CD4-positive, alpha-beta memory T cell (primary cell): Measurements from ENCODE around the gene GALR3. TPM values are rescaled to one million over a fixed set of nuclear protein-coding genes. Genes with fewer than 3 reads are reported as not detected.

Experiments used
- CTCF ChIA-PET: fragments of 350-600 bp; sonication (Branson Sonifier 250); formaldehyde crosslinking; loops from one replicate; lab custom pipeline; 2021; ENCODE audit warnings: inconsistent platforms; ENCODE audit not compliant: partially characterized antibody; lab: Charles Lee
- POLR2A ChIA-PET: fragments of 350-600 bp; sonication (Branson Sonifier 250); formaldehyde crosslinking; loops from one replicate; lab custom pipeline; 2021; ENCODE audit not compliant: partially characterized antibody; lab: Charles Lee
- DNase-seq, 5 donors: peaks; one replicate each; pipeline versions ENCODE4 v3.0.0 to v3.0.0-alpha.2; 2020 to 2022; ENCODE audit warnings: mixed read lengths in 1 of 5
- H3K27ac ChIP-seq: one replicate; pipeline ENCODE4 v1.7.0; 2013; ENCODE audit warnings: low read depth, low read length
- H3K27me3 ChIP-seq: 2 replicates; pipeline ENCODE4 v1.7.0; 2013; ENCODE audit warnings: mild to moderate bottlenecking, low read length, moderate library complexity; ENCODE audit not compliant: insufficient read depth
- H3K36me3 ChIP-seq: 2 replicates; pipeline ENCODE4 v1.7.0; 2013; ENCODE audit warnings: mild to moderate bottlenecking, low read length, moderate library complexity; ENCODE audit not compliant: insufficient read depth
- H3K4me1 ChIP-seq: 2 replicates; pipeline ENCODE4 v1.7.0; 2013; ENCODE audit warnings: mild to moderate bottlenecking, low read length, moderate library complexity; ENCODE audit not compliant: insufficient read depth
- H3K4me3 ChIP-seq, 2 donors: one replicate each; pipeline ENCODE4 v1.7.0; 2013; ENCODE audit warnings: low read length in 2 of 2, mild to moderate bottlenecking in 1 of 2
- H3K9me3 ChIP-seq, 2 donors: one replicate each; pipeline ENCODE4 v1.7.0; 2013; ENCODE audit warnings: low read length in 2 of 2, control low read depth in 1 of 2; ENCODE audit not compliant: control insufficient read depth in 1 of 2
- H3K27ac Mint-ChIP-seq, 7 donors: one replicate each; pipeline ENCODE4 v1.8.0; 2020 to 2021; ENCODE audit warnings: mixed read lengths in 7 of 7, mild to moderate bottlenecking in 6 of 7, inconsistent platforms in 3 of 7, moderate library complexity in 3 of 7
- H3K27me3 Mint-ChIP-seq, 2 donors: one replicate each; pipeline ENCODE4 v1.8.0; 2020 to 2021; ENCODE audit warnings: mixed read lengths in 2 of 2
- H3K36me3 Mint-ChIP-seq, 2 donors: one replicate each; pipeline ENCODE4 v1.8.0; 2020 to 2021; ENCODE audit warnings: mixed read lengths in 2 of 2, inconsistent platforms in 1 of 2, mild to moderate bottlenecking in 1 of 2
- H3K4me1 Mint-ChIP-seq, 4 donors: one replicate each; pipeline ENCODE4 v1.8.0; 2020 to 2021; ENCODE audit warnings: mixed read lengths in 4 of 4, mild to moderate bottlenecking in 1 of 4
- H3K4me3 Mint-ChIP-seq, 8 donors: one replicate each; pipeline ENCODE4 v1.8.0; 2020 to 2021; ENCODE audit warnings: mixed read lengths in 8 of 8, mild to moderate bottlenecking in 7 of 8, moderate library complexity in 6 of 8, inconsistent platforms in 3 of 8
- H3K9me3 Mint-ChIP-seq, 8 donors: one replicate each; pipeline ENCODE4 v1.8.0; 2020 to 2021; ENCODE audit warnings: mixed read lengths in 8 of 8, mild to moderate bottlenecking in 5 of 8, inconsistent platforms in 3 of 8, moderate library complexity in 1 of 8
- intact Hi-C: fragments of 100-400 bp; cut with micrococcal nuclease; formaldehyde crosslinking; loops from one replicate; pipeline ENCODE4 v1.15.1; 2023
- polyA plus RNA-seq, 2 donors: library from polyadenylated mRNA; unstranded; fragments of 300-500 nt; fragmentation: Illumina TruSeq; gene quantifications; one replicate each; pipeline ENCODE4 v1.2.3, GENCODE V29; 2021
- total RNA-seq, 2 experiments: library from RNA; stranded (reverse); gene quantifications; one replicate each; pipeline ENCODE4 v1.2.3, GENCODE V29; 2021

GALR3 gene
- total and polyA plus RNA-seq, 4 experiments from 2014 or later = not detected

- Mint-ChIP-seq H3K4me1 (peaks cover 16 to 35% (median 22%) of the 10 kb centered on the region in 4 donors), H3K36me3 (peaks cover under 1 to 8% of the 10 kb centered on the region in 2 donors), H3K27ac (peak overlapping the region; percentile 87 to 95 (median 91)), H3K27me3 (no peaks in the 10 kb centered on the region), H3K4me3 (peak overlapping the region; percentile 85 to 90 (median 88)), H3K9me3 (no peaks in the 10 kb centered on the region)
- peaks cover 21% of the 10 kb centered on the region for H3K4me1 ChIP-seq
- intact Hi-C loops = loop anchor here (1.0 to 10.0 kb wide), 5 partner anchors 26 to 235 kb away; partner anchors contain the start of genes C22orf23, GCAT, GGA1 and POLR2F
- H3K27ac ChIP-seq = peak overlapping the region; percentile 81
- H3K27me3 ChIP-seq = no peaks in the 10 kb centered on the region
- H3K4me3 ChIP-seq = peak overlapping the region; percentile 29 to 77
- peaks cover 8% of the 10 kb centered on the region for H3K36me3 ChIP-seq
- POLR2A ChIA-PET = interaction anchor here (0.5 to 2.3 kb wide), 18 partner anchors 11 to 1549 kb away, joined by 3 to 13 read pairs (median 4); partner anchors contain the start of genes C22orf23, GCAT, GGA1 and MICALL1
- H3K9me3 ChIP-seq = no peaks in the 10 kb centered on the region
- CTCF ChIA-PET = interaction anchor here (0.7 to 1.4 kb wide), 8 partner anchors 9 to 62 kb away, joined by 3 to 7 read pairs (median 4); no protein-coding TSS in a partner anchor
- DNase-seq = peak in 1 of 5 donors; percentile 66
Measured at GRCh38 chr22:37843741-37844089, 20.5 kb downstream of the GALR3 start.

GRCh38 chr22:37844904-37845329 lies 21.7 kb downstream of the GALR3 start:
- ChIA-PET POLR2A (interaction anchor here (1.3 to 2.3 kb wide), 7 partner anchors 10 to 360 kb away, joined by 3 to 13 read pairs (median 9); partner anchors contain the start of genes GCAT and MICALL1), CTCF (interaction anchor here (1.0 to 1.4 kb wide), 5 partner anchors 7 to 28 kb away, joined by 3 to 7 read pairs (median 4); no protein-coding TSS in a partner anchor)
- H3K4me3 Mint-ChIP-seq = peak overlapping the region; percentile 84 to 96 (median 86)
- peaks cover 21 to 47% (median 30%) of the 10 kb centered on the region in 4 donors for H3K4me1 Mint-ChIP-seq
- H3K36me3 ChIP-seq = peaks cover 1% of the 10 kb centered on the region
- peak overlapping the region in 1 of 2 donors; percentile 77 for H3K4me3 ChIP-seq
- H3K4me1 ChIP-seq = peaks cover 25% of the 10 kb centered on the region
- no peak for DNase-seq
- peaks cover 0 to 2% (median 0%) of the 10 kb centered on the region in 8 donors for H3K9me3 Mint-ChIP-seq
- no peaks in the 10 kb centered on the region for H3K27me3 ChIP-seq
- H3K36me3 Mint-ChIP-seq = peaks cover 0 to 12% of the 10 kb centered on the region in 2 donors
- intact Hi-C loops = loop anchor here (1.0 to 10.0 kb wide), 5 partner anchors 28 to 237 kb away; partner anchors contain the start of genes C22orf23, GCAT, GGA1 and POLR2F
- peak overlapping the region; percentile 81 for H3K27ac ChIP-seq
- H3K9me3 ChIP-seq = no peaks in the 10 kb centered on the region
- H3K27ac Mint-ChIP-seq = peak overlapping the region; percentile 87 to 94 (median 91)
- no peaks in the 10 kb centered on the region for H3K27me3 Mint-ChIP-seq

- Histone ChIP-seq H3K36me3 (no peaks in the 10 kb centered on the region), H3K27me3 (no peaks in the 10 kb centered on the region), H3K9me3 (no peaks in the 10 kb centered on the region), H3K27ac (no peak overlapping the region), H3K4me3 (no peak overlapping the region), H3K4me1 (peaks cover 40% of the 10 kb centered on the region)
- DNase-seq = no peak
- Mint-ChIP-seq H3K4me3 (peak overlapping the region in 2 of 8 donors; percentile 39 to 54), H3K9me3 (peaks cover 0 to 2% (median 0%) of the 10 kb centered on the region in 8 donors), H3K4me1 (peaks cover 29 to 62% (median 40%) of the 10 kb centered on the region in 4 donors), H3K27me3 (no peaks in the 10 kb centered on the region), H3K27ac (no peak overlapping the region), H3K36me3 (peaks cover 8 to 21% of the 10 kb centered on the region in 2 donors)
- POLR2A ChIA-PET = no interaction called here
- CTCF ChIA-PET = interaction anchor here (2.2 to 5.2 kb wide), 2 partner anchors 17 to 28 kb away, joined by 8 to 35 read pairs; no protein-coding TSS in a partner anchor
- intact Hi-C loops = loop anchor here (10.0 kb wide), 1 partner anchor 212 kb away; the partner anchor contains the start of gene SH3BP1
Measured at GRCh38 chr22:37846433-37846832, 23.3 kb downstream of the GALR3 start.

GRCh38 chr22:37848587-37849088 lies 25.5 kb downstream of the GALR3 start:
- DNase-seq = peak in 4 of 5 donors; percentile 14 to 32 (median 16)
- Mint-ChIP-seq H3K36me3 (peaks cover 22 to 36% of the 10 kb centered on the region in 2 donors), H3K9me3 (peaks cover 0 to 2% (median 0%) of the 10 kb centered on the region in 8 donors), H3K27ac (peak overlapping the region; percentile 91 to 99 (median 97)), H3K4me3 (peak overlapping the region; percentile 83 to 98 (median 93)), H3K4me1 (peaks cover 24 to 54% (median 39%) of the 10 kb centered on the region in 4 donors), H3K27me3 (no peaks in the 10 kb centered on the region)
- CTCF ChIA-PET = interaction anchor here (5.2 kb wide), 1 partner anchor 15 kb away, joined by 35 read pairs; no protein-coding TSS in a partner anchor
- POLR2A ChIA-PET = interaction anchor here (0.7 to 1.7 kb wide), 3 partner anchors 47 to 105 kb away, joined by 3 to 8 read pairs (median 3); partner anchors contain the start of genes C22orf23, MICALL1 and POLR2F
- peak overlapping the region; percentile 87 for H3K27ac ChIP-seq
- H3K9me3 ChIP-seq = no peaks in the 10 kb centered on the region
- intact Hi-C loops = loop anchor here (1.0 to 10.0 kb wide), 3 partner anchors 15 to 214 kb away; partner anchors contain the start of genes MICALL1 and SH3BP1
- H3K27me3 ChIP-seq = no peaks in the 10 kb centered on the region
- H3K4me3 ChIP-seq = peak overlapping the region; percentile 61 to 94
- peaks cover 29% of the 10 kb centered on the region for H3K4me1 ChIP-seq
- H3K36me3 ChIP-seq = peaks cover 11% of the 10 kb centered on the region

GRCh38 chr22:37849089-37849751 lies 26.0 kb downstream of the GALR3 start, which contains the start of gene EIF3L:
TSS of gene EIF3L (plus strand) at chr22:37849419. CDS start at chr22:37849450, 31 bp downstream.
- H3K36me3 ChIP-seq = peaks cover 16% of the 10 kb centered on the region
- POLR2A ChIA-PET = interaction anchor here (0.6 to 1.7 kb wide), 9 partner anchors 9 to 242 kb away, joined by 3 to 8 read pairs (median 4); partner anchors contain the start of genes C22orf23, MICALL1 and POLR2F
- intact Hi-C loops = loop anchor here (1.0 to 10.0 kb wide), 3 partner anchors 14 to 214 kb away; partner anchors contain the start of genes MICALL1 and SH3BP1
- H3K4me3 Mint-ChIP-seq = peak within 1 kb of the TSS; percentile 83 to 98 (median 93)
- H3K4me1 Mint-ChIP-seq = peaks cover 28 to 58% (median 43%) of the 10 kb centered on the region in 4 donors
- CTCF ChIA-PET = interaction anchor here (1.6 to 5.2 kb wide), 3 partner anchors 14 to 31 kb away, joined by 5 to 35 read pairs (median 13); no protein-coding TSS in a partner anchor
- peak; percentile 81 to 88 (median 85) for DNase-seq
- H3K4me1 ChIP-seq = peaks cover 29% of the 10 kb centered on the region
- peaks cover 0 to 2% (median 0%) of the 10 kb centered on the region in 8 donors for H3K9me3 Mint-ChIP-seq
- H3K27me3 Mint-ChIP-seq = no peaks in the 10 kb centered on the region
- peak within 1 kb of the TSS; percentile 91 to 99 (median 97) for H3K27ac Mint-ChIP-seq
- H3K4me3 ChIP-seq = peak within 1 kb of the TSS; percentile 61 to 94
- no peaks in the 10 kb centered on the region for H3K27me3 ChIP-seq
- H3K27ac ChIP-seq = peak within 1 kb of the TSS; percentile 87
- H3K9me3 ChIP-seq = no peaks in the 10 kb centered on the region
- peaks cover 27 to 40% of the 10 kb centered on the region in 2 donors for H3K36me3 Mint-ChIP-seq

- no peak overlapping the region for H3K4me3 ChIP-seq
- H3K36me3 Mint-ChIP-seq = peaks cover 40 to 53% of the 10 kb centered on the region in 2 donors
- ChIA-PET POLR2A (interaction anchor here (1.3 to 1.5 kb wide), 2 partner anchors 32 to 46 kb away, joined by 4 to 7 read pairs; a partner anchor contains a TSS), CTCF (interaction anchor here (1.6 to 5.2 kb wide), 4 partner anchors 13 to 33 kb away, joined by 5 to 35 read pairs (median 18); no protein-coding TSS in a partner anchor)
- H3K27me3 Mint-ChIP-seq = no peaks in the 10 kb centered on the region
- H3K27me3 ChIP-seq = no peaks in the 10 kb centered on the region
- H3K4me3 Mint-ChIP-seq = peak overlapping the region; percentile 36 to 98 (median 64)
- peaks cover 29% of the 10 kb centered on the region for H3K36me3 ChIP-seq
- peaks cover 34 to 72% (median 51%) of the 10 kb centered on the region in 4 donors for H3K4me1 Mint-ChIP-seq
- peaks cover 0 to 2% (median 0%) of the 10 kb centered on the region in 8 donors for H3K9me3 Mint-ChIP-seq
- H3K27ac Mint-ChIP-seq = peak overlapping the region in 4 of 7 donors; percentile 12 to 83 (median 50)
- no peak overlapping the region for H3K27ac ChIP-seq
- intact Hi-C loops = no loop called here
- DNase-seq = no peak
- peaks cover 32% of the 10 kb centered on the region for H3K4me1 ChIP-seq
- no peaks in the 10 kb centered on the region for H3K9me3 ChIP-seq
Measured at GRCh38 chr22:37850801-37851200, 27.6 kb downstream of the GALR3 start.
